Psoas muscle (tissue), 8 donors: ENCODE data around the gene ERICH6. TPM values are rescaled to one million over a fixed set of nuclear protein-coding genes. Genes with fewer than 3 reads are reported as not detected.

Experiments used
- ATAC-seq, 4 donors: fragments of 200-7000 bp; cut with Tn5 transposase; one replicate each; pipeline ENCODE4 v1.9.1; 2020; ENCODE audit warnings: moderate library complexity in 3 of 4, mild to moderate bottlenecking in 2 of 4
- DNase-seq, 2 donors: peaks; one replicate each; pipeline ENCODE4 v3.0.0-alpha.2; 2020
- H3K27ac ChIP-seq: fragments of 200-600 bp; one replicate; pipeline ENCODE4 v1.8.0; 2022
- H3K27me3 ChIP-seq, 3 donors: fragments of 200-600 bp in 1 of 3; one replicate each; pipeline versions ENCODE4 v1.6.1 to v1.8.0; 2013 to 2022; ENCODE audit warnings: low read length in 2 of 3, mild to moderate bottlenecking in 2 of 3, moderate library complexity in 1 of 3; ENCODE audit not compliant: insufficient read depth in 3 of 3
- H3K36me3 ChIP-seq, 2 donors: fragments of 200-600 bp in 1 of 2; one replicate each; pipeline versions ENCODE4 v1.6.1 to v1.8.0; 2013 to 2022; ENCODE audit warnings: low read depth in 1 of 2, mild to moderate bottlenecking in 1 of 2, moderate library complexity in 1 of 2; ENCODE audit not compliant: insufficient read depth in 1 of 2
- H3K4me1 ChIP-seq: fragments of 200-600 bp; one replicate; pipeline ENCODE4 v1.8.0; 2022
- H3K4me3 ChIP-seq: fragments of 200-600 bp; one replicate; pipeline ENCODE4 v1.8.0; 2022; ENCODE audit warnings: mild to moderate bottlenecking
- H3K9me3 ChIP-seq: fragments of 200-600 bp; one replicate; pipeline ENCODE4 v1.8.0; 2022
- CTCF ChIP-seq: fragments of 200-600 bp; IDR thresholded peaks from one replicate; pipeline ENCODE4 v1.8.0; 2022; ENCODE audit warnings: antibody characterized with exemption
- WGBS, 3 donors: extraction: QIAGEN DNeasy Blood & Tissue Kit; methylation state at CpG; one replicate each; pipeline versions ENCODE4 v1.1.6 to v1.1.7; 2013; 5-methylcytosine and 5-hydroxymethylcytosine counted together
- intact Hi-C, 2 donors: fragments of 100-400 bp; cut with DNase I; formaldehyde crosslinking; loops; one replicate each; pipeline versions ENCODE4 v1.11.0 to v1.14.2; 2022
- polyA plus RNA-seq, 3 donors: library from polyadenylated mRNA; stranded (reverse); fragments of 200-250 nt; gene quantifications; one replicate each; pipeline ENCODE4 v1.2.3, GENCODE V29; 2013
- total RNA-seq, 4 donors: library from RNA; stranded (reverse); fragmentation: NEBNext Ultra II Directional in 2 of 4; extraction: Animal tissue kit (Norgen Biotek cat#: 25700) in 2 of 4; gene quantifications; one replicate each; pipeline versions ENCODE4 v1.2.1 to v1.2.4, GENCODE V29; 2021 to 2023
- donor health status: healthy with polysubstance abuse.
- donor health status: DM: no; HTN: no; CAD: no; lungs with moderate emphysema.
- donor health status: Bipolar disorder and iron deficiency.
- donor health status: healthy.
- donor health status: DM: yes; HTN: yes; CAD: no.
- donor health status: DM: no; HTN: no; CAD: no.
- donor health status: DM: no; HTN: no; CAD: no.
- donor health status: DM: yes; HTN: yes; CAD: no.

Gene ERICH6
- total and polyA plus RNA-seq, 7 donors = not detected

- 80 to 87% (median 87%) methylated on average over 5 of the region's 5 CpGs for WGBS, 3 donors
- Histone ChIP-seq H3K27ac (no peak overlapping the region), H3K36me3 (no peaks in the 10 kb centered on the region), H3K4me3 (no peak overlapping the region), H3K4me1 (no peaks in the 10 kb centered on the region), H3K27me3 (peaks cover 0 to 2% (median 0%) of the 10 kb centered on the region in 3 donors), H3K9me3 (no peaks in the 10 kb centered on the region)
- intact Hi-C loops = no loop called here
- no peak for ATAC-seq
- TF ChIP-seq CTCF = no peak
- DNase-seq = no peak
Observed at GRCh38 chr3:150666167-150666566, 37.6 kb downstream of the ERICH6 start.

DNA sequence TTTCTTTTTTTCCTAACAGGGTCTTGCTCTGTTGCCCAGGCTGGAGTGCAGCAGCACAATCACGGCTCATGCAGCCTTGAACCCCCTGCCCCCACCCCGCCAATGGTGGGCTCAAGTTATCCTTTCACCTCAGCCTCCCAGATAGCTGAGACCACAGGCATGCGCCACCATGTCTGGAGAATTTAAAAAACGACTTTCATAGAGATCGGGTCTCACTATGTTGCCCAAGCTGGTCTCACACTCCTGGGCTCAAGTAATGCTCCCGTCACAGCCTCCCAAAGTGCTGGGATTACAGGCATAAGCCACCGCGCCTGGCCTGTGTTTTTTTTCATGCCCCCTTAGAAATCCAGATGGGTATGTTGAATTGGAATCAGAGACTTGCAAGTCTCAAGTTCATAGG lies 40.3 kb downstream of the ERICH6 start:
- 78 to 83% (median 79%) methylated on average over 8 of the region's 8 CpGs for WGBS, 3 donors

GRCh38 chr3:150662410-150663200 lies 41.1 kb downstream of the ERICH6 start:
- intact Hi-C loops = no loop called here
- WGBS, 3 donors = 65 to 66% (median 66%) methylated on average over 7 of the region's 7 CpGs
- ATAC-seq = no peak
- no peak for TF ChIP-seq CTCF
- H3K36me3 ChIP-seq = no peaks in the 10 kb centered on the region
- no peak overlapping the region for H3K27ac ChIP-seq
- DNase-seq = no peak
- H3K9me3 ChIP-seq = no peaks in the 10 kb centered on the region
- H3K27me3 ChIP-seq = peaks cover 0 to 2% (median 2%) of the 10 kb centered on the region in 3 donors
- no peaks in the 10 kb centered on the region for H3K4me1 ChIP-seq
- H3K4me3 ChIP-seq = no peak overlapping the region

More for the DNA sequence above, 40.3 kb downstream of the ERICH6 start:
- Histone ChIP-seq H3K4me3 (no peak overlapping the region), H3K9me3 (no peaks in the 10 kb centered on the region), H3K27ac (no peak overlapping the region), H3K36me3 (no peaks in the 10 kb centered on the region), H3K27me3 (peaks cover 0 to 2% (median 2%) of the 10 kb centered on the region in 3 donors), H3K4me1 (no peaks in the 10 kb centered on the region)
- TF ChIP-seq CTCF = no peak
- no peak for ATAC-seq
- intact Hi-C loops = no loop called here
- no peak for DNase-seq

- 70 to 75% (median 73%) methylated on average over 4 of the region's 4 CpGs for WGBS, 3 donors
- no peaks in the 10 kb centered on the region for H3K4me1 ChIP-seq
- no peak for TF ChIP-seq CTCF
- no peaks in the 10 kb centered on the region for H3K9me3 ChIP-seq
- ATAC-seq = no peak
- DNase-seq = no peak
- no peak overlapping the region for H3K4me3 ChIP-seq
- H3K27me3 ChIP-seq = peaks cover 0 to 2% (median 0%) of the 10 kb centered on the region in 3 donors
- no peaks in the 10 kb centered on the region for H3K36me3 ChIP-seq
- no peak overlapping the region for H3K27ac ChIP-seq
- intact Hi-C loops = no loop called here
Observed at GRCh38 chr3:150656316-150656715, 47.4 kb downstream of the ERICH6 start.

- TF ChIP-seq CTCF = no peak
- Histone ChIP-seq H3K27ac (no peak overlapping the region), H3K9me3 (no peaks in the 10 kb centered on the region), H3K36me3 (no peaks in the 10 kb centered on the region), H3K4me1 (no peaks in the 10 kb centered on the region), H3K4me3 (no peak overlapping the region), H3K27me3 (no peaks in the 10 kb centered on the region)
- no peak for DNase-seq
- 87 to 93% (median 90%) methylated on average over 4 of the region's 4 CpGs for WGBS, 3 donors
- no peak for ATAC-seq
- intact Hi-C loops = no loop called here
Observed at GRCh38 chr3:150653110-150653561, 50.6 kb downstream of the ERICH6 start.
